ENCODE measurements around the gene HOXC10. TPM values are rescaled to one million over a fixed set of nuclear protein-coding genes. Genes with fewer than 3 reads are reported as not detected.

The HOXC10 gene
- total RNA-seq, 1 donor from 2014 or later: not detected

DNA sequence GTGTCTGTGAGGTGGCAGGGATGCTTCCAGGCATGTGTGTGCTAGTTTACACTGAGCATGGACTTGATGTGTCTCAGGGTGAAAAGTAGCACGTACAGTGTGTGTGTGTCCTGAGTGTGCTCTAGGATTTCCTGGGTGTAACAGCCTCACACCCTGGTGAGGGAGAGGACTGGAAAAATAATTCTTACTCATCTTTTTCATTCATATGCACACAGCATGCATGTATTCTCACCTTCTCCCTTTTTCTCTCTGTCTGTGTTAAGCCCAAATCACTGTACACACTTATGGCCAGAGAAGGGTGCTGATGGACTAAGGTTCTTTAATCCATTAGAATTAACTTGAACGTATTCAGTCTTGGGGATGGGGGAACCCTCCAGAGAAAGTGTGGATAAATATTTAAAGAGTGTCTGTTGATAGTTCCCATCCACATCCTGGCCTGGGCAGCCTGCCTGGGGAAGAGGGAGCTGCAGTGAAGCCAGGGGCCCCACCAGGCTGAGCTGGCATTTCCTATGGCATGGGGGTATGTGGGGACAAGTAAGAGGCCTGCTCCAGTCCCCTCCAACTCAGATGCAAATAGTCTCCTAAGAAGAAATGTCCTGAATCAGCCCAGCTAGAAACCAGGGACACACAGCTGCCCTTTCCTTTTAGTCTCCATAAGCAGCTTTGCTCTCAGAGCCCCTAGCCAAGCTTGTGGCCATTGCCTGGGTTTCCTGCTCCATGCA is 22.8 kb downstream of the HOXC10 start:
- DNase-seq (no peak), ATAC-seq (no peak)
- intact Hi-C loops (cut with micrococcal nuclease): loop anchor here (5.0 kb wide), 1 partner anchor 195 kb away; no protein-coding TSS in a partner anchor

DNA sequence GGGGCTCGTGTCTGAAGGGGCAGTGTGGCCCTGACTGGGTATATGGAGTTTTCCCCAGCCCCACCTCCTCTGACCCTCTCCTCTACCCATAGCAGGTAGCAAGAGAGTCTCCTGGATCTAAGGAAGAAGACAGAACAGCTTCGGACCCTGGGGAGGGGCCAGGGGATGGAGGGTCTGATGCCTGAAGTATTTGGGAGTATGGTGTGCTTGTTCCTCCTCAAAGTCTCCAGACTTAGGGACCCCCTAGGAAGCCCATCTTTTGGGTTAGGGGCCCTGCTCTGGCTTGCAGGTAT is 23.3 kb downstream of the HOXC10 start:
- no peak for ATAC-seq
- intact Hi-C loops (cut with micrococcal nuclease): loop anchor here (5.0 kb wide), 1 partner anchor 194 kb away; no protein-coding TSS in a partner anchor

GRCh38 chr12:54009171-54010052 is 24.5 kb downstream of the HOXC10 start:
- ATAC-seq (no peak), DNase-seq (no peak)
- intact Hi-C loops (cut with micrococcal nuclease): loop anchor here (5.0 kb wide), 1 partner anchor 193 kb away; no protein-coding TSS in a partner anchor

More for the DNA sequence above, 23.3 kb downstream of the HOXC10 start:
- no peak for DNase-seq

DNA sequence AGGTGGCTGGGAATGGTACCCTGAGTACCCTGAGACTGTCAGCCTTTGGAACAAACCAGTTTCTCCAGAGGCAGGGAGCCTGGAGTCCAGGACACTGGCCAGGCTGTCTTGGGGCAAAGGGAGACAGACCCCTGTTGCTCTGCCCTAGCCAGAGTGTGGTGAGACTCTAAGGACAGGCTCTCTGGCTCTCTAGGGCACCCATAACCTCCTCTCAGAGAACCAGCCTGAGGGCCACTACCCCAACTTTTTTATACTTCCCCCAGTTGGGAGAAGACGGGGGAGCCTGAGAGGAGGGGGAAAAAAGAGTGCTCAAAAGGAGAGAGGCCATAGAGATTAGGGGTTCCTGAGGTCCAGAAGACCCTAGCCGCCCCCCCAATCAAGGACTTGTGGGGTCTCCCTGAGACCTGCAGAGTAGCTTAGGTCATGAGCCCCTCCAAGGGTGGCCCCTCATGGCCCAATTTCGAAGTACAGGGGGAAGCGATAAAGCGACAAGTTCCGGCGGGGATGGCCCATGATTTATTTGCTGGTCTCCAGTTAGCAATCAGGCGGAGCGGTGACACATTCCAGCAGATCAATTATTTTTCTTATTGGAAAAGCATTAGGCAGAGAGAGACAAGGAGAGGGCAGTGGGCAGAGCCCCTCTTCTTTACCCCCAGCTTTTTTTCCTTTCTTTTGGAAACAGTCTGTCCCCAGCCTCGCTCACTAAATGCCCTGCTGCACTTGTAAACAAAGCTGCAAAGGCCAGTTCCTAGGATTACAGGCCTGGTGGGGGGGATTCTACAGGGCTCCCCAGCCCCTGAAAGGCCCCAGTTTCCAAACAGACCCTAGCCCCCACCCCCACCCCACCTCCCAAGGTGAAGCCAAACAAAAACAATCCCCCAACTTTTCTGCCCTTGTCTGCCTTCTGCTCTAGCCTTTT is 25.4 kb downstream of the HOXC10 start:
- intact Hi-C loops (cut with micrococcal nuclease): no loop called here
- no peak for DNase-seq
- no peak for ATAC-seq

GRCh38 chr12:54010972-54011664 is 26.2 kb downstream of the HOXC10 start:
- no peak for DNase-seq
- intact Hi-C loops (cut with micrococcal nuclease): no loop called here
- no peak for ATAC-seq

- DNase-seq: no peak
- ATAC-seq: no peak
- intact Hi-C loops (cut with micrococcal nuclease): no loop called here
Observed at GRCh38 chr12:54011665-54012532, 27.0 kb downstream of the HOXC10 start.

- intact Hi-C loops (cut with micrococcal nuclease): no loop called here
- no peak for ATAC-seq
- DNase-seq: no peak
Observed at GRCh38 chr12:54012631-54013409, 27.9 kb downstream of the HOXC10 start.

DNA sequence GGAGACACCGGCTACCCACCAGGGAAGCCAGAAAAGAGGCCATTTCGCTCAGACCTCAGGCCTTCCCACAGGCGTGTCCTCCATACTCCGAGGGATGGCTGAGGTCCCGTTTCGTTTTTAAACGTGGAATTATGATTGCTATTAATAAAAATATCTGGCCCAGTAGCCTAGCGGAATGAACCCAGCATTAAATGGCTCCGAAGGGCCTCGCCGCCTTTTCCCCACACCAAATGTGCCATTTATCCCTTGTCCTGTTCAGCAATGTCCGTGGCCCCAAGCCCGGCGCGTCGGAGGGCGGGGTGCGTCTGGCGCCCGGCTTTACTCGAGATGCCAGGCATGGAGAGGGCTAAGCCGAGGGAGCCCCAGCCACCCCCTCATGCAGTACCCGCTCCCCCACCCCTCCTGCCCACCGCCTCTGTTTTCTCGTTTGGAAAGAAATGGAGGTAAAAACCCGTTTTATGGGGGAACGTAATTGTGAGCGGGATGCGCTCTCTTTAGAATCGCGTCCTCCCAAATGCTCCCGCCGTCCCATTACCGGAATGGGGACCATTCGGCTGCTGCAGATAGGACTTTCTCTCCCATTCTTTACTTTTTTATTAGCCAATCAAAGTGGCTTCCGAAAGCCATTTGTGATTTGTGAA is 29.6 kb downstream of the HOXC10 start:
- no peak for ATAC-seq
- intact Hi-C loops (cut with micrococcal nuclease): no loop called here
- DNase-seq: no peak

GRCh38 chr12:54015018-54015931 is 30.3 kb downstream of the HOXC10 start:
- DNase-seq (no peak), ATAC-seq (no peak)
- intact Hi-C loops (cut with micrococcal nuclease): no loop called here

GRCh38 chr12:54016051-54016450 is 31.1 kb downstream of the HOXC10 start:
- ATAC-seq: no peak
- intact Hi-C loops (cut with micrococcal nuclease): no loop called here
- DNase-seq: no peak

DNA sequence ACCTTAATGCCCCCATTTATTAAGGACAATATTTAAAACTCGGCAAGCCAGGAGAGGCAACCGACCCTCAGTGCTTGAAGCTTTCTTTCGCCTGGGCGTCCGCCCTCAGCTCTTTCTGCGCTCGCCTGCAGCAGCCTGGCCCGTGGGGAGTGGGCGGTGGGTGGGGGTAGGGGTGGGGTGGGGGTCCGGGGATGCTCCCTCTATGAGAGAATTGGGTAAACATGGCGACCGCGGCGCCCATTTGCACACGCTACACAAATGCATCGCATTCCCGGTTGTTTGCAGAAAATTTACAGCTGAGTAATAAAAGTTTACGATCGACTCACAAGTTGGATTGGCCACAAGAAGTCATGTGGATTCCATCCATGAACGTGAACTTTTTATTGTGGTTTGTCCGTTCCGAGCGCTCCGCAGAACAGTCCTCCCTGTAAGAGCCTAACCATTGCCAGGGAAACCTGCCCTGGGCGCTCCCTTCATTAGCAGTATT is 31.6 kb downstream of the HOXC10 start:
- intact Hi-C loops (cut with micrococcal nuclease): no loop called here
- no peak for ATAC-seq
- DNase-seq: no peak

DNA sequence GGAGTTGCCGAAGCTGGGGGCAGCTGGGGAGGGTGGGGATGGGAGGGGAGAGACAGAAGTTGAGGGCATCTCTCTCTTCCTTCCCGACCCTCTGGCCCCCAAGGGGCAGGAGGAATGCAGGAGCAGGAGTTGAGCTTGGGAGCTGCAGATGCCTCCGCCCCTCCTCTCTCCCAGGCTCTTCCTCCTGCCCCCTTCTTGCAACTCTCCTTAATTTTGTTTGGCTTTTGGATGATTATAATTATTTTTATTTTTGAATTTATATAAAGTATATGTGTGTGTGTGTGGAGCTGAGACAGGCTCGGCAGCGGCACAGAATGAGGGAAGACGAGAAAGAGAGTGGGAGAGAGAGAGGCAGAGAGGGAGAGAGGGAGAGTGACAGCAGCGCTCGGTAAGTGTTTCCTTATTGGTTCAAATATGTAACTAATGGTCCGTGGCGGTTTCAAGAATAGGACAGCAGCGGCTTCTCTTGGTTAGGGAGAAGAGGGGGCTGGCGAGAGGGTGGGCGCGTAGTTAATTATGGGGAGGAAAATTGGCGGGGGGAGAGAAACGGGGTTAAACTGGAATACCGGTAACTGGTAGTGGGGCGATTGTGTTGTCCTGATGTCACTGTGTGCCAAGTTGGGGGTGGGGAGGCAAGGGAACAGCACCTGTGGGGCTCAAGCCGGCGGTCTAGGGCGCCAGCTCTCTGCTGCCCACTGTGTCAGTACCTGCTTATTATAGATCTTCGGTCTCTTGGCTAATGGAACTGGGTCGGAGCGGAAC is 32.3 kb downstream of the HOXC10 start:
- intact Hi-C loops (cut with micrococcal nuclease): no loop called here
- ATAC-seq (peak; percentile 59), DNase-seq (no peak)

- ATAC-seq: peak; percentile 85
- intact Hi-C loops (cut with micrococcal nuclease): no loop called here
- DNase-seq: peak; percentile 81
Observed at GRCh38 chr12:54017878-54018467, 33.0 kb downstream of the HOXC10 start.

GRCh38 chr12:54018468-54018984 is 33.6 kb downstream of the HOXC10 start:
- intact Hi-C loops (cut with micrococcal nuclease): no loop called here
- ATAC-seq: no peak
- no peak for DNase-seq

Data from left ventricle myocardium superior (tissue), 1 donor.